ENCODE measurements around the gene RNF7.
"Not testable (repeated sequence)": the region's sequence is repeated elsewhere in the genome, so short reads cannot be mapped to it uniquely, and the experiment has no call there.

RNF7 gene

DNA sequence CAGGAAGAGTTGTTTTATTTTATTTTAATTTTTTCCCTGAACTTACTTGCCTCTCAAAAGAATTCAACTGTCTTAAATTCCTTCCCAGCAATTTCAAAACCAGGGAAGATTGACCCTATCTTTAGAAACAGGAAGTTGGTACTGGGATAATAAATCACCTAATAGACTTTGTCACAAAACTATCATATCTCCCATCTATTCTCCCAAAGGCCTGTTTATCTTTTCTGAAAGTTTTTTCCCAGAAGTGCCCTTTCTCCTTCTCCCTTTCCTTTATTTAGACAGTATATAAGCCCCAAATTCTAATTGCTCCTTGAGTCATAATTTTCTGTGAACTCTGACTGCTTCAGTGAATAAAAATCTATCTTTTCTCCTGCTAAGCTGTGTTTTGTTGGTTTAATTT is 2.9 kb upstream of the RNF7 start:
- no peak for DNase-seq (ENCODE audit: extremely low read depth in 1 of 2, low read depth in 1 of 2)

DNA sequence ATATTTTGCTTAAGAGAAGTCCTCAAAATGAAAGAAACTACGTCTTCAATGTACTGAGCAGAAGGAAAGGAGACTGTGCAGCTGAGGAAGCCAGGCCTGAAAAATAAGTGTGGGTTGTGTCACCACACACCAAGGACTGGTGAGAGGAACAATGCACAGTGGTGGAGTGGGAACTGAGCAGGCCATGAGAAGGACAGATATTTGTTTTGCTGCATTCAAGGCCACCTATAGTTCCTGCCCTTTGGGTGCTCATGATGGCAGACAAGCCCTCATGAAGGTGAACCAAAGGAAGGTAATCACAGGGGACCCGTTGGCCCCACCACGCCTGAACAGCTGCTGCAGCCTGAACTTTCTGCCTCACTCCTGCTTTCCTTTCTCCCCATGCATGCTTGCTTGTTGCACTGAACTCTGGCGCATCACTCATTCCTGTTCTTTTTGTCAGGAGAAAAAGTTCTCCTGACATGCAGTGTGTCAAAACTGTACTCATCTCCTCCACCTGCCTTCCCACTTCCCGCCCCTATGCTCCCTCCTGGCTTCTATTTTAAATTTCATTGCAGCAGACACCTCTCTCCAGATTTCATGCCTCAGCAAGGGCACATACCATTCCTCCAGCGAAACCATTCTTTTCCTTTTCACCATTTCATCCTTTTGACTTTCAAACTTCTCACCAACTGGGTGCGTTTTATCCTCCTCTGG is 2.2 kb upstream of the RNF7 start:
- no peak for DNase-seq (ENCODE audit: extremely low read depth in 1 of 2, low read depth in 1 of 2)

DNA sequence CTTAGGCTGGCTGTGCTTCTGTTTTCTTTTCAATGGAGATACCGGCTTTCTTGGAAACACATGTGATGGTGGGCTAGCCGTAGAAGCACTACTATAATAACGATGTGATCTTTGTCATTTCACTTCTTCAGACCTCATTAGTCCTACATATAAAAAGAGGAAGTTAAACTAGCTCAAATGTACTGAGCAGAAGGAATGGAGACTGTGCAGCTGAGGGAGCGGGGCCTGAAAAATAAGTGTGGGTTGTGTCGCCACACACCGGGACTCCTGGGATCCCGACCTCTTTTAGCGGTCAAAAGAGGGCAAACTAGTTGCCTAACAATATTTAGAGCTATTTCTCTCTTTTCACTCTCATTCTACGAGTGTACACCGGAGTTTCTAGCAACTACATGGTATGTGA is 1.0 kb upstream of the RNF7 start:
- no peak for DNase-seq (ENCODE audit: extremely low read depth in 1 of 2, low read depth in 1 of 2)

GRCh38 chr3:141737678-141738021 is 448 bp upstream of the RNF7 start:
- DNase-seq (ENCODE audit: extremely low read depth in 1 of 2, low read depth in 1 of 2): no peak

DNA sequence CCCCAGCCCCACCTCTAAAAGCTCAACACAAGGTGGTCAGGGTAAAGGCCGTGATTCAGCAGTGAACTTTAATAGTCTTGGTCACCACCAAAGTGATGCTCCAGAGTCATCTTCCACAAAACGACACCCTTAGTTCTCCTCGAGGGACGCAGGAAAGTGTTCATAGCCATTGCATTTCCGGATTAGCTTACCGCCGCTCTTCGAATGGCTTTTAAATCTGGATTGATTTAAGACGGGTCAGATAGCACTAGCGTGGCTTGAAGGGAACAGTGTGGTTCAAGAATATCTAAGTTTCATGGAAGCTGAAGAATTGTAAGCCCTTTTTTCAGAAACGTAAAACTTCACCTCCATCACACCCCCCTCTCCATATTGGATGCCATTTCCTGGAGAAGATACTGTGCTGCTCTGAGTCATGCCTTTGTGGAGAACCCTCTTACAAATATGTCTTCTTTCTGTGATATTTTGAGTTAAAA is 829 bp downstream of the RNF7 start:
- DNase-seq (ENCODE audit: extremely low read depth in 1 of 2, low read depth in 1 of 2): no peak

GRCh38 chr3:141739731-141740130 is 1.6 kb downstream of the RNF7 start:
- DNase-seq (ENCODE audit: extremely low read depth in 1 of 2, low read depth in 1 of 2): no peak

- DNase-seq (ENCODE audit: extremely low read depth in 1 of 2, low read depth in 1 of 2): no peak
These were observed 2.3 kb downstream of the RNF7 start for GRCh38 chr3:141740349-141740748.

- DNase-seq (ENCODE audit: extremely low read depth in 1 of 2, low read depth in 1 of 2): no peak
These were observed 5.2 kb downstream of the RNF7 start for GRCh38 chr3:141743305-141743704.

- no peak for DNase-seq (ENCODE audit: extremely low read depth in 1 of 2, low read depth in 1 of 2)
These were observed 8.9 kb downstream of the RNF7 start for GRCh38 chr3:141746962-141747361.

- no peak for DNase-seq (ENCODE audit: extremely low read depth in 1 of 2, low read depth in 1 of 2)
These were observed 15.3 kb downstream of the RNF7 start for GRCh38 chr3:141753399-141753798.

DNA sequence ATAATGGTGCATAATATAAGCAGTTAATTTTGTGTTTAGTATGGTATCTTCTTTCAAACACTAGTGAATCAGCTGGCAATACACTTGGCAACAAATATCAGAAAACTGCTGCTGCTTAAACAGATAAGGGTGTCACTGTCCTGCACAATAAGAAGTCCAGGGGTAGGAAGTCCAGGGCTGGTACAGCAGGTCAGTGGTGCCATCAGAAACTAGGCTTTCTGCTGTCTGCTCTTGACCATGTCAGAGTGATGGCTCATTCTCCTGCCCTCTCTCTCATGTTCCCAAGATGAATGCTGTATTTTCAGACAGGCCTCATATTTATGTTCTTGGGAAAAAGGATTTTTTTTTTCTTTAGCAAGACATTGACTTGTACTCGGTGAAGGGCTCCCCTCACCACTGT is 15.9 kb downstream of the RNF7 start:
- DNase-seq (ENCODE audit: extremely low read depth in 1 of 2, low read depth in 1 of 2): no peak

- DNase-seq (ENCODE audit: extremely low read depth in 1 of 2, low read depth in 1 of 2): not testable (repeated sequence)
These were observed 24.5 kb downstream of the RNF7 start for GRCh38 chr3:141762552-141762951.

DNA sequence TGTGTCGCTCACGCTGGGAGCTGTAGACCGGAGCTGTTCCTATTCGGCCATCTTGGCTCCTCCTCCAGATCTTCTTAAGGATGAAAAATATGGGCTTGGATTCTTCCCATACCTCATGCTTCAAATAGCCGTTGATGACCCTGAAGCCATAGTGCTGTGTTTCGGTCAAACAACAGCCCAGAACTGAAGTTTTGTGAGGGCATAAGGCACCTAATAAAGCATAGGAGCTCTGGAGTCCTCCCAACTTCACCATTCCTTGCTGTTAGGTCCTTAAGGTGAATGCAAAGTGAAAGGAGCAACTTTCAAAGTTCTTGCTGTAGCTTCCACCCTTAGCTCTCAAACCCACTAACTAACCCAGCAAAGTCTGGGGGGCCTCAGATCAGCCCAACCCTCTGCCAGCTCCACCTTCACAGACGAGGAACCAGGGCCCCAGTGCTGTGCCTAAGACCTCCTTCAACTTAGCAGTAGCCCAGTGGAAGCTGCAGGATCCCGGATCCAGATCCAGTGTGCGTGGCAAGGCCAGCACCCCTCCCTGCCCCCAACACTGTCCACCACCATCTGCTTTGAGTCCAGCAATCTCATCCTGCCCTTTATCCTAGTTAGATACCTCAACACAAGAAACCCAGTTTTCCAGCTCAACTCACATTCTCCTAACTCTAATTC is 25.1 kb downstream of the RNF7 start, which contains the start of gene GRK7:
Gene GRK7 (plus strand): TSS at position 321 of the 663 bp plus-strand sequence. CDS start 14,877 bp downstream, outside the sequence.
- no peak for DNase-seq (ENCODE audit: extremely low read depth in 1 of 2, low read depth in 1 of 2)

DNA sequence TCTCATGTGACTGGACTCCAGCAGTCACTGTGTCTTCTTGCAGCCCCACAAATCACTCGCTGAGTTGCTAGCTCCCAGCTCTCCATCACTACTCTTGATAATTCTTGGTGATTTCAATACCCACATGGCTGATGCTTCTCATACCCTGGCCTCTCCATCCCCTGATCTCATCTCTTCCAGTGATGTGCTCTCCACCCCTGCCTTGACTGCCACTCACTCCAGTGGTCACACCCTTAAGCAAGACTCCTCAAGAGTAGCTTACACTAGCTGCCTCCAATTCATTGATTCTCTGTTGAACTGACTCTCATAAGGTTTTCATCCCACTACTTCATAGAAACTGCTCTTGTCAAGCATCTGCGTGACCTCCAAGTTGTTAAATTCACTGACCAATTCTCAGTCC is 25.9 kb downstream of the RNF7 start:
- DNase-seq (ENCODE audit: extremely low read depth in 1 of 2, low read depth in 1 of 2): no peak

- DNase-seq (ENCODE audit: extremely low read depth in 1 of 2, low read depth in 1 of 2): no peak
These were observed 26.4 kb downstream of the RNF7 start for GRCh38 chr3:141764465-141764864.

DNA sequence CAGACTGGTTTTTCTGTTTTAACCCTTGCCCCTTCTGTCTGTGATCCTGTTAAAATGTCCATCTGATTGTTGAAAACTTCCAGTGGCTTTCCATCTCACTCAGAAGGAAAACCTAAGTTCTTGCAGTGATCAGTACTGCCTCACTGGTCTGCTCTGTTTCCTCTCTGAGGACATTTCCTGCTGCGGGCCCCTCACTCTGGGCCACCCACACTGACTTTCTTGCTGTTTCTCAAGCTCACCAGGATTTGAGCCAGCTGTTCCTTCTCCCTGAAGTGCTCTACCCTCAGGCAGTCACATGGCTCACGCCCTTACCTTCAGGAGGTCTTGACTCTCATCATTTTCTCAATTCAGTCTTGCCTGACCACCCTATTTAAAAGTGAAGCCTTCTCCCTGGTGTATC is 26.9 kb downstream of the RNF7 start:
- DNase-seq (ENCODE audit: extremely low read depth in 1 of 2, low read depth in 1 of 2): no peak

- no peak for DNase-seq (ENCODE audit: extremely low read depth in 1 of 2, low read depth in 1 of 2)
These were observed 29.0 kb downstream of the RNF7 start for GRCh38 chr3:141767066-141767465.

DNA sequence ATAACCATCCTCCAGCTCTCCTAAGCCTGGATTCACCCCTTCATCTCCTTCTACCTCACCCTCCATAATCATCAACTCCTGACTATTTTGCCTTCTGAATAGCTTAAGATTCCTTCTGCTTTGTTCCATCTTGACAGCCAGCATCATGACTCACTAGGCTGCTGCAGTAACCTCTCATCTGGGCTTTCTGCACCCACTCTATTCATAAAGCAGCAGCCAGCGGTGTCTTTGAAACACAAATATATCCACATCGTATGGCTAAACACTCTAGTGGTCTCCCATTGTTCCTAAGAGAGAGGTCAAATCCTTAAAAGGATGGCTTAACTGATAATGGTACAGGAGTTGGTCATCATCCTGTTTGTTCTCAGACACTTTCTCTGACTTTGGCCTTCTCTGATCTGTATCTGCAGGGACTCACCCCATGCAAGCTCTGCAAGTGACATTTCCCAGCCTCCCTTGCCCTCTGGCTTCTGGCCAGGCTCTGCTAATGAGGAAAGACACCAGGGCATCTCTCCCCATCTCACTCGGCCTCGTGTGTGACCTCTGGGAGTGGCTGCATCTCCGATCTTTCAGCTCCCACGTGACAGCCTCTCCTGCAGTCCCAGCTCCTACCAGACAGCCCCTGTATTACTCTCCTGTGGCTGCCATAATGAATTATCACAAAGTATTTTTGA is 31.3 kb downstream of the RNF7 start:
- no peak for DNase-seq (ENCODE audit: extremely low read depth in 1 of 2, low read depth in 1 of 2)

DNA sequence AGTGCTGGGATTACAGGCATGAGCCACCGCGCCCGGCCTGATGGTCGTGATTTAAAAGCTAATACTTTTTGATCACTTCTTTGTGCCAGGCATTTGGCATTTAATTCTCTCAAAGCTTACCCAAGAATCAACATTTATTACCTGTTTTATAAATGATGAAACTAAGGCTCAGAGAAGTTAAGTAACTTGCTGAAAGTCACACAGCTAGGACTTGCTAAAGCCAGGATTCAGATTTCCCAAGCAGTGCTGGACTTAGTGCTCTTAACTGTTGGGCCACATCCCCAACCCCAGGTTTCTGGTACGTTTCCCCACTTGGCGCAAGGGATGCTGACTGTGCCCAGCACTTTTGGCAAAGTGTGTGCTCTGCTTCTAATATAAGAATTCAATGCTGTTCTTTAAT is 35.6 kb downstream of the RNF7 start:
- no peak for DNase-seq (ENCODE audit: extremely low read depth in 1 of 2, low read depth in 1 of 2)

DNA sequence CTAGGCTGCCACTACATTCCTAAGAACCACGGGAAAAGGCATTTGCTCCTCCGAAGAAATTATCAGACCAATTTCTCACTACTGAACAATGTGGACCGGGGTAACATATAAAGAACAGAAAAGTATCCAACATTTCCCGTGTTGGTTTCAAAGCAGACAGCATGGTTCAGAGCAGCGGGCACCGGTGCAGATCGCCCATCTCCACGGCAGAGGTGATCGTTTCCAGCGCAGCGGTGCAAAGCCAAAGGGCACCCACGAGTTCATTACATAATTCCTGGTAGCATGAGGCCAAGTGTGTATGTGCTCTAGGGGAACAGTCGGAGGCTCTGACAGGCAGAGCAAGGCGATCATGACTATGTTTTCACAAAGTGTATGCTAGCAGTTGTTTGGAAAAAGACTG is 38.3 kb downstream of the RNF7 start:
- no peak for DNase-seq (ENCODE audit: extremely low read depth in 1 of 2, low read depth in 1 of 2)

DNA sequence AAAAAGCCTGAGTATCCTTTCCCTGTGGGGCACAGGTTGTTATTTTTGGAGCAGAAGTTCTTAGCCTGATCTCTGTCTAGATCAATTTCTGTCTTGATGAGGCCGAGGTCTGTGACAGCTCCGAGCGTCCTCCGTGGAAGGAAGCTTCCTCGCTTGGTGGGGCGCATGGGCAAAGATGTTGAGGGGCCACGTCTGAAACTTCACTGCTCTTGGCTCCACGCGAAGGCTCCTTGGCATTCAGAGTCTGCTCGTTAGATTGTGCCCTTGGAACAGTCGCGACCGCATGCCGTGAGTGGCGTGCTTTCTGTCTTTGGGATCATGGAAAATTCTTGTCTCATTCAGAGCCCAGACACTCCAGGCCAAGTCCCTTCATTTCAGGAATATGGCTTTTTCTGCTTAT is 38.8 kb downstream of the RNF7 start:
- DNase-seq (ENCODE audit: extremely low read depth in 1 of 2, low read depth in 1 of 2): no peak
